Inflammatory macrophage treated with lipopolysaccharide for 1 hour (primary cell): Measurements from ENCODE around the gene NCF2.

Source experiments
- DNase-seq, 2 donors: peaks; one replicate each; pipeline ENCODE4 v3.0.0-alpha.2; 2020 to 2022

Gene NCF2

DNA sequence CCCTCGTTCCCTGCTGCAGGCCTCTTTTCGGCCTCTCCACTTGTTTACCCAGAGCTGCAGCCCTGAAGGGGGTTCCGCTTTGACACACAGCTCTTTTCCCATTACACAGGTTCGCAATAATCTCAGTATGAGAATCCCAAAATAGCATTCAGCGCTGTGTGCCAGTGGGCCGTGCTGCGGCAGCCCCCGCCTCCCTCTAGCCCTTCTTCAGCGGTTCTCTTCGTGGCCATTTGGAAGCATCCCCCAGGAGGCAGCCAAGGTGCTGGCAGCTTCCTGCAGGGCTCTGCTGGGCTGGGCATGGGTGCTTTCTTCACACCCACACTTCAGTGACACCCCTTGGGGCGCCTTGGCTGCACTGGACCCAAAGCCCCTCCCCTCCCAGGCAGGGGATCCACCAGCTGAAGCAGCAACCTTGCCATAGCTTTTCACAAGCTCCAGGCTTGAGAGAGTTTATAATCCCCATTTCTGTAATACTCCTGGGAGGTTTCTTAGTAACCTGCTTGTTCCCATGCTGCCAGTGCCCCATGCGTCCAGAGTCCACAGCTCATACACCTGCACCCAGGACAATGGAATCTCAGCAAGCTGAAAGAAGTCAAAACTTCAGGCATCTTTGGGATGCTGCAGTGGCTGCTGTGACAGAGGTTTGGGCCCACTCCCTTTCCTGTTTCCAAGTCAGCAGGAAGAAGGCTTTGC, 8.1 kb downstream of the NCF2 start:
- no peak for DNase-seq

DNA sequence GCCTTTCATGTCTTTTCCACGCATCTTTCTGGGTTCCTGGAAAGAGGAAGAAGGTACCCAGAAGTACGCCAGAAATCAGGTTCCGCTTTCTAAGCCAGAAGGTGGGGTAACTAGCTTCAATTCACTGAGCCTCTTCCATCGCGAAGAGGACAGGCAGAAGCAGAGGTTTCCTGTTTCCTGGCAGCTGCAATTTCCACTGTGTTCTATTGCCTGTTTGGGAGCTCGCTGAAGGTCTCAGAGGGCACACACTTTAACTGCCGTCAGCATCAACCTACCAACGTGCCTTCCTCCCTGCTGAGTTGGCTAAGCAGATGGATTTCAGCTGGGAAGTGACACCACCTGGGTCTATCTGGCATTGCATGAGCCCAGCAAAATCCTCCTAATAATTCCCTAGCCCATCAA, 10.0 kb downstream of the NCF2 start:
- peak; percentile 79 to 83 for DNase-seq

DNA sequence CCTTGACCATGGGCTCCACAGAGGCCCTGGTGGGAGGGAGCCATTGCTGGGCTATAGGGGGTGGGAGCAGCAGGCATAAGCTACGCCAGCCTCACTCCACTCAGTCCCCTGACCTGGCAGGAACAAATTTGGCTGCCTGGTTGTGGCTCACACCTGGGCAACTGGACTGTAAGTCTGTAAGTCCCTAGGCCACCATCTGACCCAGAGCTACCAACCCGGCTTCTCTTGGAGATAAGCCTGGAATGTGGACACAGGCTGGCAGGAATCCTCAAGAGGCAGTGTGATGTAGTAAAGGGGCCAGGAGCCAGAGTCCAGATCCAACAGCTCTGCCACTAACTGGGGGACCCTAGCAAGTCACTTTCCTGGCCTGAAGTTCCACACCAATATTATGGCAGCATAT, 11.4 kb downstream of the NCF2 start:
- no peak for DNase-seq

DNA sequence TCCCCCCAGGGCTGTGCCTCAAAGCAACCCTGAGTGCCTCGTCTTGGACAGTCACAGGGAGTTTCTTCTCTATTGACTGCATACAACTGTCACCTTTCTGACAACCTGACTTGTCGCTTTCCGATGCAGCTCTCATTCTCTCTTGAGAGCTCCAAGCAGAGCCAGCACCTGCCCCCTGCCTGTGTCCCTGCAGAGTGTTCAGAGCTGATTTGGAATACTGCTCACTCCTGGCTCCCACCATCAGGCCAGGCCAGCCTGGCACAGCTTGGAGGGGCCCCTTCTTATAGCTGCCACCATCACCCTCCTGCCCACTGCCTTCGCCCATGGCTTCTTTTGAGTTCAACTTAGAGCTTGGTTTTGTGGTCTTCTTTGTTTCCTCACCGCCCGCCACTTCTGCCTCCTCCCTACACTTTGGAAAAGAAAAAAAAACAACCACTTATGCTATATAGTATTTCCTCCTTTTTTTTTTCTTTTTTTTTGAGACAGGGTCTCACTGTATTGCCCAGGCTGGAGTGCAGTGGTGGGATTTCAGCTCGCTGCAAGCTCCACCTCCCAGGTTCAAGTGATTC, 12.3 kb downstream of the NCF2 start:
- DNase-seq: no peak

DNA sequence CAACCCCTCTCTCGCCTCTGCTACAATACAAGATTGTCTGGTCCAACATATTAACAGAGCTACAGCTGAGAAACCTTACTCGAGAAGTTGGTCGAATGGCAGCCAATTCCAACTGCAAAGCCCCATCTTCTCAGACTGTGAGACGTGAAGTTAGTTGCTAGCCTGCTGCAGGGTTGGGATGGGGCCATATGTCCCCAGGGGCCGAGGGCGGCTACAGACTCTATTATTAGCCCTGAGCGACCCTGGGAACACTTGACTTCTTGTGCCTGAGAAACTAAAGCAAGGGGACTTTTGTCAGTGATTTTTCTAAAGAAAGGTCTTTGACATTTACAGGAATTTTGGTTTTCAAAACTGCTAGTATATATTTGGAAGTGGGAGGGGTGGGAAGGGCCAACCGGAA, 13.7 kb downstream of the NCF2 start:
- no peak for DNase-seq

DNA sequence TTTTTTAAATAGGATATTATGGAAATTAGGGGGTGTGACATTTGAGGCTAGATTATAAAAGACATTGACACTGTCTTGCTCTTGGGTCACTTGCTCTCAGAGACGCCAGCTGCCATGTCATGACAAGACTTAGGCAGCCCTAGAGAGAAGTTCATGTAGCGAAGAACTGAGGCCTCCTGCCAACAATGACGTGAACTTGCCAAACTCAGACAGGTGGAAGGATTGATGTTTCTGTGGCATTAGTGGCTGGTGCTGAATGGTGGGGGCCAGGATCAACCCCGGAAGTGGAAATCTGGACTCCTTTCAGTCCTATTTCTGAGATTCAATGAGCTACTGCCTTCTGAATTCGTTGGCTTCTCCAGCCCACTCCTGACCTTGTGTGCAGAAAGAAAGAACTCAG, 14.7 kb downstream of the NCF2 start:
- no peak for DNase-seq

DNA sequence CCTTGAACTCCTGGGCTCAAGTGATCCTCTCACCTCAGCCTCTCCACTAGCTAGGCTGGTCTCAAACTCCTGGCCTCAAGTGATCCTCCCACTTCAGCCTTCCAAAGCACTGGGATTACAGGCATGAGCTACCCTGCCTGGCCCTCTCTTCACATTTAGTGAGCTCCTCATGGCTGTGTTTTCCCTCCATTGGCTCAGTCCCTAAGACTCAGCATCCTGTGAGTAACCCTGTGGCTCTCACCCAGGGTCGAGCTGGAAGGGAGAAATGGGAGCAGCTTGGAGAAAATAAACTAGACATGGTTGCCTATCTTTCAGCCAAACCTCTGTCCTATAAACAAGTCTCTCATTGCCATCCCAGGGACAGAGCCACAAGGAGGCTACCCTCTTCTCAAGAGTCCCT, 17.5 kb downstream of the NCF2 start:
- DNase-seq: no peak

DNA sequence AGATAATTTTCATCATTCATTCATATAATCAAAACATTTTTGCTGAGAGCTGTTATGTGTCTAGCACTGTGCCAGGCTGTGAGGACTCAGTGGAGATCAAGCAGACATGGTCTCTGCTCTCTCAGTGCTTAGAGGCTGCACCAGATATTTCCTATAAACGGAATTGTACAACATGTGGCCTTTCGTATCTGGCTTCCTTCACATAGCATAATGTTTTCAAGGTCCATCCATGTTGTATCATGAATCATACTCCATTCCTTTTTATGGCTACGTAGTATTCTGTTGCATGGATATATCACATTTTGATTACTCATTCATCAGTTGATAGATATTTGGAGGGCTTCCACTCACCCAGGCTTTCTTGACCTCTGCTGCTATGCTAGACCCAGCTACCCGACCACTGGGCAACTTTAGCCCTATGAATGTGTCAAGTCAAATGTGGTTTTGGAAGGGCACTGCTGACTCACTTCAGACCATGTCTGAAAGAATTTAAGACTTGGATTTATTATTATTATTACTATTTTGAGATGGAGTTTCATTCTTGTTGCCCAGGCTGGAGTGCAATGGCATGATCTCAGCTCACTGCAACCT, 18.5 kb downstream of the NCF2 start:
- no peak for DNase-seq

DNA sequence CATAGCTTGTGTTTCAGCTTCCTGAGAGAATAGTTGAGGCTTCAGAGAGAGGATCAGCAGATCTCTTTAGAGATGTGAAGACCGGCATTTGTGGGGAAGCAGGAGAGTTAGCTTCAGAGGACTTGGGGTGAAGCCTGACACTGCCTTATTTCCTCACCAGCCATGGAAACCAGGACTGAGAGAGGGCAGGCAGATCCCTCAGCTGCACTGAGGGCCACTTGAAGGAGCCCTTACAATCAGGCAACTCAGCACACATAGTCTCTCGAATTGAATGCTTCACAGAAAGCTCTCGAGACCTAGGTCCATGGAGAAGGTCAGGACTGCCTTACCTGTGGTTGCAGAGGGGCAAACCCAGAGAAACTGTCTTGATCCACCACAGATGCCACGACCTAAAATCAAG, 19.8 kb downstream of the NCF2 start:
- DNase-seq: no peak

DNA sequence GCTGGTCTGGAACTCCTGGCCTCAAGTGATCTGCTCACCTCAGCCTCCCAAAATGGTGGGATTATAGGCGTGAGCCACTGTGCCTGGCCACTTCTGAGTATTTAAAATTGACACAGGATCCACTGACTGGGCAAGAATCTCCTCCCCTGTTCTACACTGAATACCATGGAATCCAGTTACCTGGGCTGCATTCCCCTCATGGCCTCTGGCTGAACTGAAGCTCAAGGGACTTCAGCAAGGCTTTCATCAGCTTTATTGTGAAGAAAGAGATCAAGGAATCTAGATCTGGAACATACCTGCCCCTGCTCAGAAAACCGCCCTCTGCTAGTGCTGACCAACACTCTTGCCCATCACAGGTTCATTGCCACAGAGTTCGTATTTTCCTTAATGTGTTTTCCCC, 20.5 kb downstream of the NCF2 start:
- no peak for DNase-seq

DNA sequence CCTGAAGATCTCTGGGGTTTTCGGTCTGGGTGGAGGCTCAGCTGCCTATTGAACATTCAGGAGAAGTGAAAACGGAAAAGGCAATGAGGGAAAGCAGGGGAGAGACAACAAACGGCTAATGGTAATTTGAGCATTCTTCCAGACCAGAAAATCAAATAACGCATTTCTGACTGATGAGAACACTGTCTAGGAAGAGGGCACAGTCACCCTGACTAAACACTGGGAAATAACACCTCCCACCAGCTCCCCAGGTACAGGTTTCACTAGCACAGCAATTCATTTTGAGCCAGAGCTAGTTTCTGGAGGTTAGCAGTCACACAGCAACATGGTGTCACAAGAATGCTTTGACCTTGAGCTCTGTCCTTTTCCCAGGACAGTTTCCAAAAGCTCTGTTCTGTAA, 21.1 kb downstream of the NCF2 start:
- DNase-seq: no peak

DNA sequence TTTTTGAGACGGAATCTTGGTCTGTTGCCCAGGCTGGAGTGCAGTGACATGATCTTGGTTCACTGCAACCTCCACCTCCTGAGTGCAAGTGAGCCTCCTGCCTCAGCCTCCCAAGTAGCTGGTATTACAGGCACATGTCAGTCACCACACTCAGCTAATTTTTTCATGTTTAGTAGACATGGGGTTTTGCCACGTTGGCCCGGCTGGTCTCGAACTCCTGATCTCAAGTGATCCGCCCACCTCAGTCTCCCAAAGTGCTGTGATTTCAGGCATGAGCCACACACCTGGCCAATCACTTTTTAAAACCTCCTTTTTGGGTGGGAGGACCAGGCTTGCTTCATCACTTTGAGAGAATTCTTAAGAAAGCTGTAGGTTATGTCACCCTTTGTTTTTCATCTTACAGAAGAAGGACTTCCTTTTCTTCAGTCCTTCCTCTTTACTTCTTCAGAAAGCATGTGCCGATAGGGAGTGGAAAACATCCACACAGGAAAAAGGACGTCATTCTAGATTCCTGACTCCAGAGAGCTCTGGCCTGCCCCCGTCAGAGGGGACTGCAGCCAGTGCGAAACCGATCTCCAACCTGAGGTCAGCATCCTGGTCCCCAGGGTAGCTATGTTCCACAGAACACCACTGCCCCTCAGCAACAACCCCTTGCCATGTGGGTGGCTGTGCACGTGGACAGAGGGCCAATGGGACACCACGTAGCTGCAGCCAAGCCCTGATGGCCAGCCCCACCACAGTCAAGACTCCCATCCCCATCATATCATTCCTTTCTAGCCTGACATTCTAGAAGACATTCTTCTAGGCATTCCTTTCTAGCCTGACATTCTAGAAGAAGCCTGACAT, 21.9 kb downstream of the NCF2 start:
- DNase-seq: peak; percentile 79 to 90

DNA sequence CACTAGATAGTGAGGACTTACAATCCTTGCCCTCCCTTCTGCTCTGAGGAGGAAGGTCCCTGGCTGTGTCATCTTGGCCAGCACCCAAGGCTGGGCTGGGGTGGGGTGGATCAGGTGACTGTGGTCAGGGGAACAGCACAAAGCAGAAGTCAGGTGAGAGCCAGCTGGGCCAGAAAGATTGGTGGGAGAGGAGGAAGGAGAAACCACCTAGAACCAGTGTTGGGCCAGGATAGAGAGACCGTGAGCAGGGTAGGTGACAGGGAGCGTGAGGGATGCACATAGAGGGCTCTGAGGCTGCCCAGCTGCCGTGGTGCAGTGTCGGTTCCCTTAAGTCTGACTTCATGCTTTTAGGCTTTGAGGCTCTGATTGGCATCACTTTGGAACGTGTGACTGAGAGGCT, 22.7 kb downstream of the NCF2 start:
- DNase-seq: peak; percentile 40 to 69

DNA sequence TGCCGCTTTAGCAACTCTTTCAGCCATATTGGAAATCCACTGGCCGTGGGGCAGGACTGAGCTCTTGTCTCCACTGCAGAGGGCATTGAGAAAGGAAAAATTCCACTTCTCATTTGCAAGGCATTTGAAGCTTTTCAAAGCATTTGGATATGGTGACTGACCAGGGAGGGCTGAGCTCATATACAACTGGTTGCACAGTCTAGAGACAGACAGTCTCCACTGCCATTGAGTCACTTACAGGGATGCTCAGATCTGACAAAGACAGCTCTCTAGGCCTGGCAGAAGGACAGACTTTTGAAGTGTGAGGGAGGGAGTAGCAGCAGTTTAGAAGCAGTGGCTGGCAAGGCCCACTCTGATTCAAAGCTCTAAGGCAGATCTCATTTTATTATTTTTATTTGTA, 24.2 kb downstream of the NCF2 start:
- no peak for DNase-seq

DNA sequence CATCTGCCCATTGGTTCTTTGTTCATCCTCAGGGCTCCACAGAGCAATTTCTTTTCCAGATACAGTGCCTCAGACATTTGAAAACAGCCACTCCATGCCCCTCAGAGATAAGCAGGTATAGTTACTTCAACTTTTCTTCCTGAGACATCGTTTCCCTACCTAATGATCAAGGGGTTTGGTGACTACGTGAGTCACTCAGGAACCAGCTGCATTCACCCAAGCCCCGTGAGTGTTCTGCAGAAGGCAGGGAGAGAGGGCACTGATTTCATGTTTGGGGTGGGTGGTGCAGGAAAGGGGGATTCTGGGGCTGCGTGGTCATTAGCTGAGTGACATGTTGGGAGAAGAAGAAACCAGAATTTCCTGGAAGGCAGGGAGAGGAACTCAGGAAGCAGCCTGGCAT, 25.0 kb downstream of the NCF2 start:
- no peak for DNase-seq

DNA sequence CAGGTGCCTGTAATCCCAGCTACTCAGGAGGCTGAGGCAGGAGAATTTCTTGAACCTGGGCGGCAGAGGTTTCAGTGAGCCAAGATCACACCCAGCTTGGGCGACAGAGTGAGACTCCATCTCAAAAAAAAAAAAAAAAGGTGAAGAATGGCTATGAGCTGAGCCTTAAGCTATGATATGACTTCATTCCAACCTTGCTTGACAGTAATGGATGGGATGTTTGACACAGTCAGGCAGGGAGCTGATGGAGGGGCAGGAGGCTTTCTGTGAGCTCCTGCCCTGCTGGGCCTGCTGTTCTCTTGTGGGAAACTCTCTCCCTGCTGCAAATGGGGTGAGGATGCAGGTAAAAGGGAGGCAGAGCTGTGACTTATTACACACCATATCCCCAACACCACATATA, 27.6 kb downstream of the NCF2 start:
- DNase-seq: no peak

DNA sequence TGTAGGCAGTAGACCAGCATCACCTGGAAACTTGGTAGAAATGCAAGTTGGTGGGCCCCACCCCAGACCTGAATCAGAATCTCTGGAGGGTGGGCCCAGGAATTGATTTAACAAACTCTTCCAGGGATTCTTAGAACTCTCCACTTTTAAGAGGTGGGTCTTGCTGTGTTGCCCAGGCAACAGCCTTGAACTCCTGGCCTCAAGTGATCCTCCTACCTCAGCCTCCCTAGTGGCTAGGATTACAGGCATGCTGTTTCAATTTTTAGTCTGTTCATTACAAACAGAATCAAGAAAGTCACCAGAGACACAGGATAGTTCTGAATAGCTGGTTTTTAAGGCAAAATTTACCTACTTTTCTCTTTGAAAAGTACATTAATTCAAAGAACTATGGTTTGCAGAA, 31.2 kb downstream of the NCF2 start:
- no peak for DNase-seq

DNA sequence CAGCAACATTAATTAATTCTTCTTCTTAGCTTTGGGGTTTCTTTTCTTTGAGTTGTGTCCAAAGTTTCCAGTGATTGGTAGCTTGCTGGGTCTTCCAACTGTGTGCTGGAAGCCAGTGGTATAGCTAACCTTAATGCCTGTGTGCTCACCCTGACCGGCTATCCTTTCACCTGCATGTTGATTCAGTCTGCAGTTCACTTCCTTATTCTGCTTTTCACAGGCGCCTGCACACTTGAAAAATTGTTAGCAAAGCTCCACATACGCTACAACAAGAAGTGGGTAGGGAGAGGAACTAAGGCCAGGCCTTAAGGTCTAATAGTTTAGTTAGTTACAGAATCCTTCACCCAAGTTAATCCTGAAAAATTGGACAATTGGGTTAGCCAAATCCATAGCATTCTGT, 35.7 kb downstream of the NCF2 start:
- DNase-seq: no peak

DNA sequence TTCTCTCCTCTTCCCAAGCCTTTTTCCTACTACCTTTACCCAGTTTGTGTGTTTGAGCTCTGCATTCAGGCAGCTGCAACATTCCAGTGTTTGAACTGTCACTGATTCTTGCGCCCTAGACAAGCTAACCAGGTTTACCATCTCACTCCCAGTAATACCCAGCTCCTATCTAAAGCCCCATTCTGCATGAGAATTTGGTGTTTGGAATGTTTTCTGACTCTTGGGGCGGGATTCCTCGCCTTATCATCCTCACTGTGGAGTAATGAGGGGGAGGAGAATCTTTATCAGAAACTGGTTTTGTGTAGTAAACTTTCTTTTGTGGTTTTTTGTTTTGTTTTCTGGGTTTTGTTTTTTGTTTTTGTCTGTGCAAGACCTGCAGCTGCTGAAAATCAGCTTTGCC, 36.5 kb downstream of the NCF2 start:
- DNase-seq: no peak

DNA sequence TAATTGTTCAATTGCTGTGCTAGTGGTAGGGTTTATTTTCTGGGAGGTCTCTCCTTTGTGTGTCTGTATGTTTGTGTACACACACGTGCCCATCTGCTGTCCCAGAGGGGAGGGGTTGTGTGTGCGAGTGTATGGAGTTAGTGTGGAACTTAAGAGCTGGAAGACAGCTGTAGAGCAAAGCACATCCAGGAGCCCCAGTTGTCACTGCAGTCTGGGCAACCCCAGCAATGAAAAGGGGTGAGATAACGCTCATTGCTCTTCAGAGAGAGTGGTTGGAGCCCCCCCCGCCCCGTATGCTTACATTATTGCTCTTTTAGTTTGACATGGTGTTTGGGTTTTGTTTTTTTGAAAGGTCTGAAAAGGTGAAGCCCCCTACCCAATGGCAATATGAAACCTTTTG, 36.9 kb downstream of the NCF2 start:
- DNase-seq: peak; percentile 15 to 36

DNA sequence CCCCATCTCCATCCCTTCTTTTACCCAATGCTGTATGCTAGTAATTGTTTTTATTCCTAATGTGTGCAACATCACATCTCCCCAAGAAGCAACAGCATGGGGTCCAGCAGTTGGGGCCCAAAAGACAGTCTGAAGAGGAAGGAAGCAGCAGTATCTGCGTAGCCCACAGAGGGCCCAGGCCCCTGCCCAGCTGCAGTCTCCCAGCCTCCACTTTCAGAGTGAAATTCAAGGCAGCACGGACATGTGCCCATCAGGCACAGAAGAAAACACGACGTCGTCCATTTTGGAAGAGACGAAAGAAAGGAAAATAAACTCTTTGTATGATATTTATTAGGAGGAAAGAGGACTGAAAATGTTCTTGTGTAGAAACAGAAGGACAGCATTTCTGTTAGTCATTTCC, 37.4 kb downstream of the NCF2 start:
- peak in 1 of 2 donors; percentile 34 for DNase-seq

DNA sequence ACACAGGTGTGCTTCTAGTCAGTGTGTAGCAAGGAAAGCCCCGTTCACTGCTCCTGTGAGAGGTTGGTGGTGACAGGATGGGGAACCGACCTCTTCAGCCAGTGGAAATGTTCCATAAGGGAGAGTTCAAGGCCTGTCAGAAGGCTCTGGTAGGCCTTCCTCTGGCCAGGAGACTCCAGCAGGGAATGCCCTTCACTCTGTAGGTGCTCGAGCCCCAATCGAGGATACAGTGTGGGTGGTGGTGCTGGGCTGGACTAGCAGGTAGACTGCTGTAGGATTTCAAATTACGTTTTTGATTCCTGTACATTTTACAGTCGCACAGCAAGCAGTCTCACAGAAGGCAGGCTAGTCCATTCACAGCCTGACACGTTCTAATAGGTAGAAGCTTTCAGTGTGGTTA, 37.8 kb downstream of the NCF2 start:
- no peak for DNase-seq

DNA sequence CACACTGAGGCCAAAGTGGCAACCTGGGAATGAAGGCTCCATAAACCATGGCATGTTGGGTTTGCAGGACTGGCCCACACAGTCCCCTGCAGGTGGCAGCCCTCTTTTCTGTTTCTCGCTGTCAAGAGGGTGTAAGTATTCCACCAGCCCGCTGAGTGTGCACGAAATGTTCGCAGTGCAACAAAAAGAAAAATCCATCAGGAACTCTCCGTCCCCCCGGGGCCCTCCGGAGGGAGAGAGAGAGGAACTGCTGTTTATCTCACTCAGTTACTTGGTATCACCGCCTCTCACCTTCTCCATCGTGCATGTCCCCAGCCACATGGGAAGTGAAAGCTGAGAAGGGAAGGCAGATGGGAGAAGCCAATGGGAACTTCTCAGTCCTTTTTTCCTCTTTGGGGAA, 38.3 kb downstream of the NCF2 start:
- no peak for DNase-seq

DNA sequence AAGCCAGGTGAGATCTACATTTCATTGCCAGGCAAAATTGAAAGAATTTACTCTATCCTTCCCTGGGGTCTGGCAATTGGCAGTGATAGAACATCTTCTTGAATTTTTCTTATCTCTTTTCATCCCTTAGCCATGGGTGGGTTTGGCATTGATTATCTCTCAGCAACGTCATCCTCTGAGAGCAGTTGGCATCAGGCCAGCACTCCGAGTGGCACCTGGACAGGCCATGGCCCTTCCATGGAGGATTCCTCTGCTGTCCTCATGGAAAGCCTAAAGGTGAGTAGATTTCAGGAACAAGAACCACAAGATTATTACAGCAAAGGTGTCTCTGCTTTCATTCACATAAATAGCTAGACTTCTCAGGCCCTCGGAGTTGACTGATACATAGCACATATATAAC, 39.3 kb downstream of the NCF2 start:
- no peak for DNase-seq
